Fibroblast of pulmonary artery (primary cell): ENCODE data around the gene DPEP2NB.
A peak's percentile ranks its signal among the peaks of the same experiment; 100 is the strongest.

Experiments
- DNase-seq: peaks from one replicate; pipeline ENCODE4 v3.0.0-alpha.2; 2010; ENCODE audit warnings: low read depth
- H3K4me3 ChIP-seq: replicated peaks from 2 replicates; pipeline ENCODE4 v1.5.1; 2011; ENCODE audit warnings: low read depth, mild to moderate bottlenecking, control low read depth, low read length, moderate library complexity
- CTCF ChIP-seq: IDR thresholded peaks from 2 replicates; pipeline ENCODE4 v1.5.1; 2011; ENCODE audit warnings: mild to moderate bottlenecking, control low read depth, low read length, inconsistent platforms; ENCODE audit errors: missing control alignments

DPEP2NB gene

GRCh38 chr16:67965668-67966548 lies 49.8 kb downstream of the DPEP2NB start:
- H3K4me3 ChIP-seq: peak overlapping the region; percentile 72
- TF ChIP-seq CTCF: no peak
- DNase-seq: no peak

GRCh38 chr16:67964477-67965131 lies 51.1 kb downstream of the DPEP2NB start:
- no peak for DNase-seq
- no peak overlapping the region for H3K4me3 ChIP-seq
- no peak for TF ChIP-seq CTCF

- peak; percentile 15 for DNase-seq
- no peak for TF ChIP-seq CTCF
- H3K4me3 ChIP-seq: no peak overlapping the region
Observed at GRCh38 chr16:67963662-67964321, 51.9 kb downstream of the DPEP2NB start.
